H1 (cell line): Measurements from ENCODE around the gene FAM228A. TPM values are rescaled to one million over a fixed set of nuclear protein-coding genes. Genes with fewer than 3 reads are reported as not detected.

Experiments used
- CTCF ChIA-PET: fragments of 300-600 bp; sonication (Branson Sonifier 250); formaldehyde crosslinking; loops from one replicate; lab custom pipeline; 2021; ENCODE audit not compliant: partially characterized antibody; lab: Charles Lee
- POLR2A ChIA-PET: fragments of 300-600 bp; sonication (Branson Sonifier 250); formaldehyde crosslinking; loops from one replicate; lab custom pipeline; 2021; ENCODE audit warnings: inconsistent platforms; ENCODE audit not compliant: partially characterized antibody; lab: Charles Lee
- DNase-seq, 2 experiments: peaks; one replicate each; pipeline versions ENCODE4 v3.0.0 to v3.0.0-alpha.2; 2010 to 2022; ENCODE audit warnings: low spot score in 2 of 2, low read depth in 1 of 2, mixed read lengths in 1 of 2
- FAIRE-seq: peaks from 2 replicates; lab custom pipeline; 2011; peaks lifted over from hg19 to GRCh38; lab: Jason Lieb, UNC
- H2AFZ ChIP-seq: 2 replicates; pipeline ENCODE4 v1.8.1; 2012; ENCODE audit warnings: low read length, inconsistent platforms
- H2AK5ac ChIP-seq: 2 replicates; pipeline ENCODE4 v1.6.1; 2013; ENCODE audit warnings: low read depth, low read length
- H2BK120ac ChIP-seq: replicated peaks from 2 replicates; pipeline ENCODE3; 2013; ENCODE audit warnings: low read depth, low read length, inconsistent platforms
- H2BK12ac ChIP-seq: 2 replicates; pipeline ENCODE4 v1.6.1; 2013; ENCODE audit warnings: low read depth, low read length
- H2BK15ac ChIP-seq: 2 replicates; pipeline ENCODE4 v1.6.1; 2013; ENCODE audit warnings: low read length
- H2BK20ac ChIP-seq: 2 replicates; pipeline ENCODE4 v1.6.1; 2013; ENCODE audit warnings: low read length
- H2BK5ac ChIP-seq: 2 replicates; pipeline ENCODE4 v1.6.1; 2013; ENCODE audit warnings: low read depth, low read length
- H3K14ac ChIP-seq: 2 replicates; pipeline ENCODE4 v1.6.1; 2013; ENCODE audit warnings: inconsistent platforms; ENCODE audit not compliant: insufficient read length
- H3K18ac ChIP-seq: 2 replicates; pipeline ENCODE4 v1.6.1; 2013; ENCODE audit warnings: low read length; ENCODE audit errors: extremely low read depth
- H3K23ac ChIP-seq: 2 replicates; pipeline ENCODE4 v1.6.1; 2013; ENCODE audit warnings: inconsistent platforms; ENCODE audit not compliant: insufficient read length
- H3K23me2 ChIP-seq: 2 replicates; pipeline ENCODE4 v1.6.1; 2013; ENCODE audit warnings: low read depth, low read length
- H3K27ac ChIP-seq: 2 replicates; pipeline ENCODE4 v1.6.1; 2011; ENCODE audit warnings: low read depth, low read length, inconsistent platforms
- H3K27me3 ChIP-seq, 4 experiments: replicated peaks in 1 of 4; 1 replicate in 1 of 4; 2 replicates in 3 of 4; pipeline versions ENCODE4 v1.6.1 to v1.8.1; 2011 to 2013; ENCODE audit warnings: low read length in 3 of 4, mild to moderate bottlenecking in 3 of 4, inconsistent platforms in 2 of 4, mixed read lengths in 2 of 4, moderate library complexity in 1 of 4; ENCODE audit not compliant: control insufficient read depth in 3 of 4, insufficient read depth in 3 of 4; ENCODE audit errors: extremely low read depth in 1 of 4
- H3K36me3 ChIP-seq, 4 experiments: 2 replicates each; pipeline versions ENCODE4 v1.6.1 to v1.8.1; 2011 to 2013; ENCODE audit warnings: mild to moderate bottlenecking in 4 of 4, low read length in 3 of 4, moderate library complexity in 2 of 4, control low read depth in 1 of 4, inconsistent platforms in 1 of 4; ENCODE audit not compliant: insufficient read depth in 4 of 4, control insufficient read depth in 2 of 4
- H3K4ac ChIP-seq: replicated peaks from 2 replicates; pipeline ENCODE3; 2013; ENCODE audit warnings: low read length, low read depth, mixed read lengths, inconsistent platforms; ENCODE audit not compliant: insufficient read length
- H3K4me1 ChIP-seq, 4 experiments: replicated peaks in 1 of 4; 1 replicate in 1 of 4; 2 replicates in 3 of 4; pipeline versions ENCODE4 v1.6.1 to v1.8.1; 2011 to 2013; ENCODE audit warnings: low read length in 3 of 4, inconsistent platforms in 2 of 4, mixed read lengths in 1 of 4; ENCODE audit not compliant: insufficient read depth in 4 of 4, control insufficient read depth in 3 of 4
- H3K4me2 ChIP-seq, 2 experiments: 2 replicates each; pipeline versions ENCODE4 v1.6.1 to v1.8.1; 2011 to 2013; ENCODE audit warnings: low read depth in 2 of 2, low read length in 2 of 2, control low read depth in 1 of 2, inconsistent platforms in 1 of 2, mild to moderate bottlenecking in 1 of 2; ENCODE audit not compliant: insufficient read depth in 1 of 2
- H3K4me3 ChIP-seq, 4 experiments: fragments of 200-600, 300-600 bp in 1 of 4; sonication (generic), shearing (Covaris generic), sonication (Bioruptor Twin) in 1 of 4; 2 replicates each; pipeline versions ENCODE4 v1.5.1 to v1.8.1; 2011 to 2016; ENCODE audit warnings: low read length in 4 of 4, low read depth in 3 of 4, control low read depth in 2 of 4, inconsistent platforms in 2 of 4, mild to moderate bottlenecking in 2 of 4, mixed read lengths in 1 of 4, moderate library complexity in 1 of 4; ENCODE audit not compliant: insufficient read depth in 2 of 4; ENCODE audit errors: extremely low read depth in 1 of 4
- H3K56ac ChIP-seq: replicated peaks from 2 replicates; pipeline ENCODE3; 2013; ENCODE audit warnings: low read depth, mild to moderate bottlenecking, mixed read lengths, low read length, inconsistent platforms; ENCODE audit not compliant: insufficient read length
- H3K79me1 ChIP-seq: 2 replicates; pipeline ENCODE4 v1.6.1; 2013; ENCODE audit warnings: low read depth, low read length, control low read depth
- H3K79me2 ChIP-seq, 2 experiments: 2 replicates each; pipeline versions ENCODE4 v1.6.1 to v1.8.1; 2012 to 2013; ENCODE audit warnings: low read length in 2 of 2, mild to moderate bottlenecking in 2 of 2, inconsistent platforms in 1 of 2; ENCODE audit not compliant: insufficient read depth in 2 of 2, control insufficient read depth in 1 of 2
- H3K9ac ChIP-seq, 4 experiments: replicated peaks in 1 of 4; 1 replicate in 1 of 4; 2 replicates in 3 of 4; pipeline versions ENCODE4 v1.6.1 to v1.8.1; 2011 to 2013; ENCODE audit warnings: low read depth in 3 of 4, low read length in 3 of 4, control low read depth in 2 of 4, mild to moderate bottlenecking in 2 of 4, moderate library complexity in 2 of 4, inconsistent platforms in 1 of 4; ENCODE audit errors: extremely low read depth in 1 of 4
- H3K9me3 ChIP-seq, 2 experiments: 2 replicates each; pipeline versions ENCODE4 v1.6.1 to v1.8.1; 2012 to 2013; ENCODE audit warnings: mild to moderate bottlenecking in 2 of 2, moderate library complexity in 2 of 2, control low read depth in 1 of 2, inconsistent platforms in 1 of 2, low read depth in 1 of 2, low read length in 1 of 2, mixed read lengths in 1 of 2; ENCODE audit not compliant: insufficient read depth in 2 of 2
- H4K20me1 ChIP-seq, 2 experiments: replicated peaks in 1 of 2; 2 replicates each; pipeline versions ENCODE3 to v1.8.1; 2011 to 2013; ENCODE audit warnings: inconsistent platforms in 2 of 2, low read length in 2 of 2, mild to moderate bottlenecking in 1 of 2; ENCODE audit not compliant: insufficient read depth in 2 of 2, control insufficient read depth in 1 of 2
- H4K5ac ChIP-seq: 2 replicates; pipeline ENCODE4 v1.6.1; 2013; ENCODE audit warnings: low read length, low read depth, mixed read lengths, inconsistent platforms; ENCODE audit not compliant: insufficient read length
- H4K8ac ChIP-seq: 2 replicates; pipeline ENCODE4 v1.8.0; 2013; ENCODE audit warnings: mild to moderate bottlenecking, moderate library complexity, low read length, inconsistent platforms; ENCODE audit not compliant: insufficient read depth; ENCODE audit errors: extremely low read depth
- H4K91ac ChIP-seq: replicated peaks from 2 replicates; pipeline ENCODE3; 2013; ENCODE audit warnings: low read length, mixed read lengths, inconsistent platforms; ENCODE audit not compliant: insufficient read length
- CREB1 ChIP-seq: IDR thresholded peaks from 2 replicates; pipeline ENCODE4 v1.6.1; 2012; ENCODE audit warnings: inconsistent platforms
- PHF8 ChIP-seq: fragments of 200-600 bp; sonication (generic); conservative IDR thresholded peaks from 2 replicates; pipeline ENCODE4 v1.7.1; 2012; ENCODE audit warnings: low read depth, mild to moderate bottlenecking, inconsistent platforms, low read length, moderate library complexity
- SP4 ChIP-seq: IDR thresholded peaks from 2 replicates; pipeline ENCODE4 v1.6.1; 2012; ENCODE audit warnings: low read length, inconsistent platforms
- SRF ChIP-seq: IDR thresholded peaks from 2 replicates; pipeline ENCODE4 v1.6.1; 2011; ENCODE audit warnings: mild to moderate bottlenecking, low read depth, low read length, moderate library complexity
- TEAD4 ChIP-seq: IDR thresholded peaks from 2 replicates; pipeline ENCODE4 v1.6.1; 2012; ENCODE audit warnings: low read depth, low read length, inconsistent platforms, mixed read lengths
- WGBS, 2 experiments: shearing (Covaris generic) in 1 of 2; methylation state at CpG; one replicate each; pipeline versions ENCODE4 v1.1.6 to v1.1.7; 2013 to 2015; ENCODE audit warnings: low lambda C conversion rate in 2 of 2, mixed read lengths in 2 of 2, inconsistent platforms in 1 of 2, low coverage in 1 of 2, missing lambda C conversion rate in 1 of 2; ENCODE audit not compliant: insufficient replicate concordance in 2 of 2, insufficient coverage in 1 of 2, insufficient read length in 1 of 2; ENCODE audit errors: extremely low coverage in 1 of 2, missing lambda C conversion rate in 1 of 2; 5-methylcytosine and 5-hydroxymethylcytosine counted together
- polyA plus RNA-seq, 7 experiments: library from polyadenylated mRNA; depleted of rRNA in 3 of 7; stranded (reverse) in 5 of 7; unstranded in 2 of 7; fragments of >200 nt in 5 of 7; fragments of 200-250 nt in 2 of 7; gene quantifications; 1 replicate in 5 of 7; 2 replicates in 1 of 7; 4 replicates in 1 of 7; pipeline versions ENCODE4 v1.2.1 to v1.2.3, GENCODE V29; 2011 to 2013; ENCODE audit warnings: missing spikeins in 2 of 7, mixed read lengths in 2 of 7
- total RNA-seq: library from RNA; stranded (reverse); fragmentation: NEBNext Ultra II Directional; extraction: Animal tissue kit (Norgen Biotek cat#: 25700); gene quantifications from 2 replicates; pipeline ENCODE4 v1.2.1, GENCODE V29; 2021
- TF ChIP-seq, protein P1 (sequence below): IDR thresholded peaks from 2 replicates; pipeline ENCODE4 v1.6.1; 2011; ENCODE audit warnings: low read length, improper control_type of control experiment

FAM228A gene
- total and polyA plus RNA-seq, 2 of the 8 experiments (the other 6 are each of a cell fraction or from before 2014, with no cell fraction given): not detected

DNA sequence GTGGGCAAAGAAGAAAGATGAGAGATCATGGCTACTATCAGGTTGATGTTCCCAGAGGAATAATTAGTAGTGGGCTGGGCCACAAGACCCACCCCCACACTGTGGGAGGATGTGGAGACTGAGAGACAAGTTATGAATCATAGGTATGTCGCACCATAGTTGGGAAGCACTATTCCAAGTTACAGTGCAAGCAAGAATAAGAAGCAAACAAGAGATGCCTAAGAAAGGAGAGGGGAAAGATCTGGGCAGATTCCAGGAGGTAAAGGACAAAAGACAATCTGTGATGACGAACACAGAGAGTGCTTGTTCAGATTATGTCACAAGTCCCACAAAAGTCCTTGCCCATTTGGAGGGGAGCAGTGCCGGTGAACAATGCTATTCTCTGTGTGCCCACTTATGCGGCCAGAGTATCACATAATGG lies 56.6 kb downstream of the FAM228A start:
- H3K4ac ChIP-seq: no peak overlapping the region
- H2BK20ac ChIP-seq: no peak overlapping the region
- ChIA-PET CTCF (interaction anchor here (0.6 to 1.1 kb wide), 2 partner anchors 11 to 65 kb away, joined by 3 read pairs; no protein-coding TSS in a partner anchor), POLR2A (no interaction called here)
- no peak overlapping the region for H2AK5ac ChIP-seq
- no peak overlapping the region for H4K5ac ChIP-seq
- no peak overlapping the region for H4K91ac ChIP-seq
- H3K27me3 ChIP-seq: no peaks in the 10 kb centered on the region
- FAIRE-seq (no peak), DNase-seq (no peak)
- no peak overlapping the region for H2BK5ac ChIP-seq
- H3K9me3 ChIP-seq: no peaks in the 10 kb centered on the region
- no peak overlapping the region for H3K4me2 ChIP-seq
- H3K36me3 ChIP-seq: no peaks in the 10 kb centered on the region
- no peak overlapping the region for H3K56ac ChIP-seq
- H3K9ac ChIP-seq: no peak overlapping the region
- no peak overlapping the region for H3K4me3 ChIP-seq
- no peaks in the 10 kb centered on the region for H4K20me1 ChIP-seq
- no peaks in the 10 kb centered on the region for H3K4me1 ChIP-seq
- H2AFZ ChIP-seq: no peak overlapping the region
- no peak overlapping the region for H2BK15ac ChIP-seq
- H3K23ac ChIP-seq: no peak overlapping the region
- H3K14ac ChIP-seq: no peak overlapping the region
- no peak overlapping the region; the same call in 1 of the 2 replicates for H3K27ac ChIP-seq
- 89% methylated on average over 4 of the region's 4 CpGs; no CpG with 5 or more reads in 1 of the 2 experiments for WGBS, 2 experiments
- no peaks in the 10 kb centered on the region for H3K79me2 ChIP-seq
- no peaks in the 10 kb centered on the region for H3K79me1 ChIP-seq
- H3K18ac ChIP-seq: no peak overlapping the region
- H2BK12ac ChIP-seq: no peak overlapping the region
- H3K23me2 ChIP-seq: no peaks in the 10 kb centered on the region
- no peak overlapping the region; the same call in 1 of the 2 replicates for H4K8ac ChIP-seq
- no peak overlapping the region for H2BK120ac ChIP-seq
- TF ChIP-seq SRF: no peak
- TF ChIP-seq SP4: no peak
- no peak for TF ChIP-seq CREB1
- no peak for TF ChIP-seq PHF8
- TF ChIP-seq, protein P1, sequence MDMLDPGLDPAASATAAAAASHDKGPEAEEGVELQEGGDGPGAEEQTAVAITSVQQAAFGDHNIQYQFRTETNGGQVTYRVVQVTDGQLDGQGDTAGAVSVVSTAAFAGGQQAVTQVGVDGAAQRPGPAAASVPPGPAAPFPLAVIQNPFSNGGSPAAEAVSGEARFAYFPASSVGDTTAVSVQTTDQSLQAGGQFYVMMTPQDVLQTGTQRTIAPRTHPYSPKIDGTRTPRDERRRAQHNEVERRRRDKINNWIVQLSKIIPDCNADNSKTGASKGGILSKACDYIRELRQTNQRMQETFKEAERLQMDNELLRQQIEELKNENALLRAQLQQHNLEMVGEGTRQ: no peak
- TF ChIP-seq TEAD4: no peak
